Neural cell (in vitro differentiated cells): Measurements from ENCODE around the gene GAP43.

Experiments
- EP300 ChIP-seq: fragments of 450-650 bp; conservative IDR thresholded peaks from 2 replicates; pipeline ENCODE4 v1.6.1; 2014; ENCODE audit warnings: antibody characterized with exemption, mild to moderate bottlenecking, moderate library complexity; ENCODE audit not compliant: poor library complexity, severe bottlenecking
- MXI1 ChIP-seq: fragments of 450-650 bp; conservative IDR thresholded peaks from 2 replicates; pipeline ENCODE4 v1.6.1; 2014; ENCODE audit warnings: antibody characterized with exemption, mild to moderate bottlenecking; ENCODE audit not compliant: poor library complexity, severe bottlenecking
- POLR2AphosphoS5 ChIP-seq: IDR thresholded peaks from 2 replicates; pipeline ENCODE4 v1.6.1; 2012
- SMC3 ChIP-seq: fragments of 450-650 bp; conservative IDR thresholded peaks from 2 replicates; pipeline ENCODE4 v1.6.1; 2014; ENCODE audit warnings: antibody characterized with exemption, mild to moderate bottlenecking, moderate library complexity; ENCODE audit not compliant: poor library complexity
- TAF1 ChIP-seq: IDR thresholded peaks from 2 replicates; pipeline ENCODE4 v1.6.1; 2012; ENCODE audit warnings: low read depth
- TF ChIP-seq, protein P1 (sequence below): IDR thresholded peaks from 2 replicates; pipeline ENCODE4 v1.6.1; 2012; ENCODE audit warnings: borderline replicate concordance
- TF ChIP-seq, protein P2 (sequence below): fragments of 450-650 bp; IDR thresholded peaks from 2 replicates; pipeline ENCODE4 v1.5.1; 2014; ENCODE audit warnings: antibody characterized with exemption, mild to moderate bottlenecking, moderate library complexity; ENCODE audit not compliant: poor library complexity, severe bottlenecking

DNA sequence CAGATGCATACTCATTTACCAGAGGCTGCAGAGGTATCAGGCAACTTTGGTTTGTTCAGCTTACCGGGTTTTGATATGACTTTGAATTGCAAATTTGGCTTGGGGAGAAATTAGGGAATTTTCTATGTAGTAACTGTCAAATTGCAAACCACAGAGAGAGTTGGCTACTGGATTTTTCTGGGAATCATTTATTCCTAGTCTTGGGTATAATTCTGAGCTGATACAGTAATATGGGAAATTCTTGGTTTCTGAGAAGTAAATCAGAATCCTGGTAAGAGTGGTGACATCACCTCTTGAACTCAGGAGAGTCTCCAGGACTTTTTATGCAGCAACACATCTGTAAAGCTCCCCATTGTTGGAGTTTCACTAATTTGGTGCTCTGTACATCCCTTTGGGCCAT, 39.0 kb downstream of the GAP43 start:
- TF ChIP-seq, protein P1, sequence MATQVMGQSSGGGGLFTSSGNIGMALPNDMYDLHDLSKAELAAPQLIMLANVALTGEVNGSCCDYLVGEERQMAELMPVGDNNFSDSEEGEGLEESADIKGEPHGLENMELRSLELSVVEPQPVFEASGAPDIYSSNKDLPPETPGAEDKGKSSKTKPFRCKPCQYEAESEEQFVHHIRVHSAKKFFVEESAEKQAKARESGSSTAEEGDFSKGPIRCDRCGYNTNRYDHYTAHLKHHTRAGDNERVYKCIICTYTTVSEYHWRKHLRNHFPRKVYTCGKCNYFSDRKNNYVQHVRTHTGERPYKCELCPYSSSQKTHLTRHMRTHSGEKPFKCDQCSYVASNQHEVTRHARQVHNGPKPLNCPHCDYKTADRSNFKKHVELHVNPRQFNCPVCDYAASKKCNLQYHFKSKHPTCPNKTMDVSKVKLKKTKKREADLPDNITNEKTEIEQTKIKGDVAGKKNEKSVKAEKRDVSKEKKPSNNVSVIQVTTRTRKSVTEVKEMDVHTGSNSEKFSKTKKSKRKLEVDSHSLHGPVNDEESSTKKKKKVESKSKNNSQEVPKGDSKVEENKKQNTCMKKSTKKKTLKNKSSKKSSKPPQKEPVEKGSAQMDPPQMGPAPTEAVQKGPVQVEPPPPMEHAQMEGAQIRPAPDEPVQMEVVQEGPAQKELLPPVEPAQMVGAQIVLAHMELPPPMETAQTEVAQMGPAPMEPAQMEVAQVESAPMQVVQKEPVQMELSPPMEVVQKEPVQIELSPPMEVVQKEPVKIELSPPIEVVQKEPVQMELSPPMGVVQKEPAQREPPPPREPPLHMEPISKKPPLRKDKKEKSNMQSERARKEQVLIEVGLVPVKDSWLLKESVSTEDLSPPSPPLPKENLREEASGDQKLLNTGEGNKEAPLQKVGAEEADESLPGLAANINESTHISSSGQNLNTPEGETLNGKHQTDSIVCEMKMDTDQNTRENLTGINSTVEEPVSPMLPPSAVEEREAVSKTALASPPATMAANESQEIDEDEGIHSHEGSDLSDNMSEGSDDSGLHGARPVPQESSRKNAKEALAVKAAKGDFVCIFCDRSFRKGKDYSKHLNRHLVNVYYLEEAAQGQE: no peak
- no peak for TF ChIP-seq MXI1
- TF ChIP-seq, protein P2, sequence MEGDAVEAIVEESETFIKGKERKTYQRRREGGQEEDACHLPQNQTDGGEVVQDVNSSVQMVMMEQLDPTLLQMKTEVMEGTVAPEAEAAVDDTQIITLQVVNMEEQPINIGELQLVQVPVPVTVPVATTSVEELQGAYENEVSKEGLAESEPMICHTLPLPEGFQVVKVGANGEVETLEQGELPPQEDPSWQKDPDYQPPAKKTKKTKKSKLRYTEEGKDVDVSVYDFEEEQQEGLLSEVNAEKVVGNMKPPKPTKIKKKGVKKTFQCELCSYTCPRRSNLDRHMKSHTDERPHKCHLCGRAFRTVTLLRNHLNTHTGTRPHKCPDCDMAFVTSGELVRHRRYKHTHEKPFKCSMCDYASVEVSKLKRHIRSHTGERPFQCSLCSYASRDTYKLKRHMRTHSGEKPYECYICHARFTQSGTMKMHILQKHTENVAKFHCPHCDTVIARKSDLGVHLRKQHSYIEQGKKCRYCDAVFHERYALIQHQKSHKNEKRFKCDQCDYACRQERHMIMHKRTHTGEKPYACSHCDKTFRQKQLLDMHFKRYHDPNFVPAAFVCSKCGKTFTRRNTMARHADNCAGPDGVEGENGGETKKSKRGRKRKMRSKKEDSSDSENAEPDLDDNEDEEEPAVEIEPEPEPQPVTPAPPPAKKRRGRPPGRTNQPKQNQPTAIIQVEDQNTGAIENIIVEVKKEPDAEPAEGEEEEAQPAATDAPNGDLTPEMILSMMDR: no peak
- TF ChIP-seq SMC3: no peak
- no peak for TF ChIP-seq POLR2AphosphoS5
- TF ChIP-seq EP300: no peak
- no peak for TF ChIP-seq TAF1
